CD8-positive, alpha-beta memory T cell (primary cell): ENCODE results near the gene IRF1. TPM values are rescaled to one million over a fixed set of nuclear protein-coding genes. Genes with fewer than 3 reads are reported as not detected.
"Not testable (repeated sequence)": the region's sequence is repeated elsewhere in the genome, so short reads cannot be mapped to it uniquely, and the experiment has no call there.

Experiments
- CTCF ChIA-PET: fragments of 350-600 bp; sonication (Branson Sonifier 250); formaldehyde crosslinking; loops from one replicate; lab custom pipeline; 2021; ENCODE audit warnings: antibody characterized with exemption; lab: Charles Lee
- POLR2A ChIA-PET: fragments of 350-600 bp; sonication (Branson Sonifier 250); formaldehyde crosslinking; loops from one replicate; lab custom pipeline; 2021; ENCODE audit warnings: antibody characterized with exemption; lab: Charles Lee
- DNase-seq, 5 donors: peaks; one replicate each; pipeline versions ENCODE4 v3.0.0 to v3.0.0-alpha.2; 2020 to 2022; ENCODE audit warnings: mixed read lengths in 1 of 5
- H3K27ac ChIP-seq: one replicate; pipeline ENCODE4 v1.7.0; 2013; ENCODE audit warnings: low read depth, mild to moderate bottlenecking, low read length, moderate library complexity
- H3K27me3 ChIP-seq: 2 replicates; pipeline ENCODE4 v1.7.0; 2013; ENCODE audit warnings: low read length, mild to moderate bottlenecking; ENCODE audit not compliant: insufficient read depth, poor library complexity, severe bottlenecking
- H3K36me3 ChIP-seq: 2 replicates; pipeline ENCODE4 v1.7.0; 2013; ENCODE audit warnings: mild to moderate bottlenecking, low read length, moderate library complexity; ENCODE audit not compliant: insufficient read depth
- H3K4me1 ChIP-seq: 2 replicates; pipeline ENCODE4 v1.7.0; 2013; ENCODE audit warnings: mild to moderate bottlenecking, low read length, moderate library complexity; ENCODE audit not compliant: insufficient read depth
- H3K4me3 ChIP-seq: 2 replicates; pipeline ENCODE4 v1.7.0; 2013; ENCODE audit warnings: mild to moderate bottlenecking, low read length
- H3K9me3 ChIP-seq: 2 replicates; pipeline ENCODE4 v1.7.0; 2013; ENCODE audit warnings: mild to moderate bottlenecking, low read length
- H3K27ac Mint-ChIP-seq, 8 donors: one replicate each; pipeline ENCODE4 v1.8.0; 2020 to 2021; ENCODE audit warnings: mixed read lengths in 8 of 8, mild to moderate bottlenecking in 6 of 8, inconsistent platforms in 3 of 8, moderate library complexity in 3 of 8
- H3K27me3 Mint-ChIP-seq, 2 donors: one replicate each; pipeline ENCODE4 v1.8.0; 2020 to 2021; ENCODE audit warnings: mixed read lengths in 2 of 2, mild to moderate bottlenecking in 1 of 2, moderate library complexity in 1 of 2
- H3K36me3 Mint-ChIP-seq, 3 donors: one replicate each; pipeline ENCODE4 v1.8.0; 2020 to 2021; ENCODE audit warnings: mixed read lengths in 3 of 3, inconsistent platforms in 1 of 3, mild to moderate bottlenecking in 1 of 3
- H3K4me1 Mint-ChIP-seq, 3 donors: one replicate each; pipeline ENCODE4 v1.8.0; 2020 to 2021; ENCODE audit warnings: mixed read lengths in 3 of 3, inconsistent platforms in 1 of 3, mild to moderate bottlenecking in 1 of 3
- H3K4me3 Mint-ChIP-seq, 7 donors: one replicate each; pipeline ENCODE4 v1.8.0; 2020 to 2021; ENCODE audit warnings: mixed read lengths in 7 of 7, mild to moderate bottlenecking in 6 of 7, moderate library complexity in 4 of 7, inconsistent platforms in 2 of 7
- H3K9me3 Mint-ChIP-seq, 5 donors: one replicate each; pipeline ENCODE4 v1.8.0; 2020 to 2022; ENCODE audit warnings: mixed read lengths in 5 of 5, mild to moderate bottlenecking in 3 of 5, moderate library complexity in 2 of 5, inconsistent platforms in 1 of 5
- polyA plus RNA-seq: library from polyadenylated mRNA; unstranded; fragments of 300-500 nt; fragmentation: Illumina TruSeq; gene quantifications from one replicate; pipeline ENCODE4 v1.2.3, GENCODE V29; 2021
- total RNA-seq, 2 experiments: library from RNA; stranded (reverse); gene quantifications; one replicate each; pipeline ENCODE4 v1.2.3, GENCODE V29; 2021

Gene IRF1
- total and polyA plus RNA-seq, 3 experiments from 2014 or later = 115 to 204 (median 121) TPM

- POLR2A ChIA-PET = interaction anchor here (0.8 to 7.3 kb wide), 7 partner anchors 7 to 75 kb away, joined by 3 to 104 read pairs (median 14); no protein-coding TSS in a partner anchor
- Histone ChIP-seq H3K4me1 (peaks cover 64% of the 10 kb centered on the region), H3K9me3 (no peaks in the 10 kb centered on the region), H3K4me3 (peak overlapping the region; percentile 88), H3K36me3 (peaks cover 72% of the 10 kb centered on the region), H3K27me3 (no peaks in the 10 kb centered on the region), H3K27ac (peak overlapping the region; percentile 5)
- Mint-ChIP-seq H3K4me1 (peaks cover 64 to 78% (median 65%) of the 10 kb centered on the region in 3 donors), H3K4me3 (peak overlapping the region; percentile 67 to 99 (median 95)), H3K9me3 (no peaks in the 10 kb centered on the region), H3K36me3 (peaks cover 49 to 89% (median 53%) of the 10 kb centered on the region in 3 donors), H3K27ac (peak overlapping the region; percentile 78 to 100 (median 94)), H3K27me3 (peaks cover 0 to 15% of the 10 kb centered on the region in 2 donors)
- CTCF ChIA-PET = interaction anchor here (0.7 to 14.5 kb wide), 10 partner anchors 10 to 75 kb away, joined by 3 to 222 read pairs (median 9); no protein-coding TSS in a partner anchor
- DNase-seq = peak in 3 of 5 donors; percentile 8 to 52 (median 21)
These were observed 4.8 kb downstream of the IRF1 start for GRCh38 chr5:132485641-132486317.

GRCh38 chr5:132484876-132485640, 5.5 kb downstream of the IRF1 start:
- Mint-ChIP-seq H3K27me3 (peaks cover 0 to 15% of the 10 kb centered on the region in 2 donors), H3K36me3 (peaks cover 49 to 87% (median 53%) of the 10 kb centered on the region in 3 donors), H3K4me1 (peaks cover 70 to 84% (median 71%) of the 10 kb centered on the region in 3 donors), H3K27ac (peak overlapping the region; percentile 78 to 100 (median 95)), H3K4me3 (peak overlapping the region; percentile 67 to 99 (median 95))
- not testable (repeated sequence) for H3K27me3 ChIP-seq, H3K9me3 Mint-ChIP-seq, H3K27ac ChIP-seq, H3K9me3 ChIP-seq, H3K4me3 ChIP-seq
- Histone ChIP-seq H3K36me3 (peaks cover 72% of the 10 kb centered on the region), H3K4me1 (peaks cover 70% of the 10 kb centered on the region)
- DNase-seq = peak in 2 of 5 donors; percentile 10 to 44
- POLR2A ChIA-PET = interaction anchor here (1.3 to 7.3 kb wide), 5 partner anchors 11 to 74 kb away, joined by 3 to 85 read pairs (median 14); no protein-coding TSS in a partner anchor
- CTCF ChIA-PET = interaction anchor here (1.1 to 14.5 kb wide), 9 partner anchors 8 to 74 kb away, joined by 3 to 222 read pairs (median 5); no protein-coding TSS in a partner anchor

- Mint-ChIP-seq H3K4me3 (peak overlapping the region in 6 of 7 donors; percentile 9 to 99 (median 68)), H3K9me3 (no peaks in the 10 kb centered on the region), H3K27ac (peak overlapping the region in 7 of 8 donors; percentile 73 to 100 (median 85)), H3K27me3 (peaks cover 0 to 10% of the 10 kb centered on the region in 2 donors), H3K4me1 (peaks cover 77 to 91% (median 78%) of the 10 kb centered on the region in 3 donors), H3K36me3 (peaks cover 46 to 80% (median 49%) of the 10 kb centered on the region in 3 donors)
- Histone ChIP-seq H3K27me3 (no peaks in the 10 kb centered on the region), H3K36me3 (peaks cover 67% of the 10 kb centered on the region), H3K4me3 (no peak overlapping the region), H3K4me1 (peaks cover 78% of the 10 kb centered on the region), H3K9me3 (no peaks in the 10 kb centered on the region), H3K27ac (no peak overlapping the region)
- no peak for DNase-seq
- ChIA-PET POLR2A (interaction anchor here (1.3 to 16.3 kb wide), 5 partner anchors 11 to 73 kb away, joined by 3 to 182 read pairs (median 14); no protein-coding TSS in a partner anchor), CTCF (interaction anchor here (1.1 to 14.5 kb wide), 10 partner anchors 9 to 98 kb away, joined by 3 to 222 read pairs (median 4); no protein-coding TSS in a partner anchor)
These were observed 6.2 kb downstream of the IRF1 start for GRCh38 chr5:132484391-132484725.

- Mint-ChIP-seq H3K4me1 (peaks cover 80 to 94% (median 81%) of the 10 kb centered on the region in 3 donors), H3K27me3 (peaks cover 0 to 7% of the 10 kb centered on the region in 2 donors), H3K36me3 (peaks cover 41 to 75% (median 45%) of the 10 kb centered on the region in 3 donors), H3K9me3 (no peaks in the 10 kb centered on the region), H3K4me3 (peak overlapping the region in 6 of 7 donors; percentile 7 to 99 (median 66)), H3K27ac (peak overlapping the region in 7 of 8 donors; percentile 73 to 100 (median 85))
- Histone ChIP-seq H3K36me3 (peaks cover 61% of the 10 kb centered on the region), H3K4me3 (no peak overlapping the region), H3K27ac (no peak overlapping the region), H3K4me1 (peaks cover 79% of the 10 kb centered on the region), H3K9me3 (no peaks in the 10 kb centered on the region), H3K27me3 (no peaks in the 10 kb centered on the region)
- ChIA-PET CTCF (interaction anchor here (1.2 to 14.5 kb wide), 9 partner anchors 8 to 97 kb away, joined by 3 to 222 read pairs (median 5); no protein-coding TSS in a partner anchor), POLR2A (interaction anchor here (0.8 to 16.3 kb wide), 5 partner anchors 11 to 75 kb away, joined by 3 to 182 read pairs (median 14); no protein-coding TSS in a partner anchor)
- DNase-seq = peak in 1 of 5 donors; percentile 41
These were observed 6.7 kb downstream of the IRF1 start for GRCh38 chr5:132483661-132484390.

- no peaks in the 10 kb centered on the region for H3K9me3 Mint-ChIP-seq
- peaks cover 79% of the 10 kb centered on the region for H3K4me1 ChIP-seq
- ChIA-PET CTCF (interaction anchor here (0.6 to 14.5 kb wide), 6 partner anchors 7 to 97 kb away, joined by 3 to 222 read pairs (median 4); no protein-coding TSS in a partner anchor), POLR2A (interaction anchor here (0.8 to 16.3 kb wide), 5 partner anchors 10 to 89 kb away, joined by 3 to 182 read pairs (median 14); no protein-coding TSS in a partner anchor)
- peak in 2 of 5 donors; percentile 3 to 27 for DNase-seq
- no peak overlapping the region for H3K27ac ChIP-seq
- H3K9me3 ChIP-seq = no peaks in the 10 kb centered on the region
- peaks cover 80 to 94% (median 83%) of the 10 kb centered on the region in 3 donors for H3K4me1 Mint-ChIP-seq
- peak overlapping the region in 6 of 8 donors; percentile 26 to 100 (median 69) for H3K27ac Mint-ChIP-seq
- no peak overlapping the region for H3K4me3 ChIP-seq
- peaks cover 35 to 69% (median 40%) of the 10 kb centered on the region in 3 donors for H3K36me3 Mint-ChIP-seq
- no peaks in the 10 kb centered on the region for H3K27me3 ChIP-seq
- peak overlapping the region in 4 of 7 donors; percentile 15 to 88 (median 60) for H3K4me3 Mint-ChIP-seq
- peaks cover 54% of the 10 kb centered on the region for H3K36me3 ChIP-seq
- H3K27me3 Mint-ChIP-seq = peaks cover 0 to 7% of the 10 kb centered on the region in 2 donors
These were observed 7.5 kb downstream of the IRF1 start for GRCh38 chr5:132483101-132483500.

GRCh38 chr5:132481596-132482211, 8.9 kb downstream of the IRF1 start:
- peaks cover 79% of the 10 kb centered on the region for H3K4me1 ChIP-seq
- Mint-ChIP-seq H3K36me3 (peaks cover 25 to 63% (median 31%) of the 10 kb centered on the region in 3 donors), H3K27me3 (peaks cover 0 to 10% of the 10 kb centered on the region in 2 donors), H3K4me1 (peaks cover 80 to 94% (median 83%) of the 10 kb centered on the region in 3 donors), H3K27ac (peak overlapping the region; percentile 63 to 98 (median 88)), H3K9me3 (peaks cover 0 to 3% (median 0%) of the 10 kb centered on the region in 5 donors), H3K4me3 (peak overlapping the region in 3 of 7 donors; percentile 15 to 22 (median 17))
- H3K27me3 ChIP-seq = no peaks in the 10 kb centered on the region
- CTCF ChIA-PET = interaction anchor here (0.9 to 13.7 kb wide), 12 partner anchors 8 to 95 kb away, joined by 3 to 222 read pairs (median 13); partner anchors contain the start of gene IRF1
- H3K4me3 ChIP-seq = no peak overlapping the region
- H3K27ac ChIP-seq = no peak overlapping the region
- POLR2A ChIA-PET = interaction anchor here (1.1 to 16.3 kb wide), 5 partner anchors 7 to 70 kb away, joined by 3 to 182 read pairs (median 53); partner anchors contain the start of gene IRF1
- DNase-seq = peak in 3 of 5 donors; percentile 24 to 49 (median 26)
- peaks cover 40% of the 10 kb centered on the region for H3K36me3 ChIP-seq
- no peaks in the 10 kb centered on the region for H3K9me3 ChIP-seq
